Omental fat pad (tissue), 4 donors: ENCODE measurements around the gene PLA2G2F. TPM values are rescaled to one million over a fixed set of nuclear protein-coding genes. Genes with fewer than 3 reads are reported as not detected.
"Not testable (repeated sequence)": the region's sequence is repeated elsewhere in the genome, so short reads cannot be mapped to it uniquely, and the experiment has no call there.

Experiments
- ATAC-seq: fragments of 150-250 bp; one replicate; pipeline ENCODE4 v1.9.1; 2016; ENCODE audit warnings: mild to moderate bottlenecking, moderate library complexity; ENCODE audit not compliant: low FRiP score
- DNase-seq: peaks from one replicate; pipeline ENCODE4 v3.0.0-alpha.2; 2019; ENCODE audit warnings: low spot score
- total RNA-seq, 4 donors: library from RNA; depleted of rRNA; stranded (reverse); fragments of >200 nt; gene quantifications; one replicate each; pipeline ENCODE4 v1.1.0, GENCODE V29; 2016
- TF ChIP-seq, protein P1 (sequence below), 3 donors: fragments of 450-650 bp; IDR thresholded peaks; one replicate each; pipeline ENCODE4 v1.5.1; 2016 to 2017; ENCODE audit warnings: antibody characterized with exemption in 3 of 3, mild to moderate bottlenecking in 3 of 3, moderate library complexity in 2 of 3

PLA2G2F gene
- total RNA-seq, 4 donors from 2014 or later, result not detected

DNA sequence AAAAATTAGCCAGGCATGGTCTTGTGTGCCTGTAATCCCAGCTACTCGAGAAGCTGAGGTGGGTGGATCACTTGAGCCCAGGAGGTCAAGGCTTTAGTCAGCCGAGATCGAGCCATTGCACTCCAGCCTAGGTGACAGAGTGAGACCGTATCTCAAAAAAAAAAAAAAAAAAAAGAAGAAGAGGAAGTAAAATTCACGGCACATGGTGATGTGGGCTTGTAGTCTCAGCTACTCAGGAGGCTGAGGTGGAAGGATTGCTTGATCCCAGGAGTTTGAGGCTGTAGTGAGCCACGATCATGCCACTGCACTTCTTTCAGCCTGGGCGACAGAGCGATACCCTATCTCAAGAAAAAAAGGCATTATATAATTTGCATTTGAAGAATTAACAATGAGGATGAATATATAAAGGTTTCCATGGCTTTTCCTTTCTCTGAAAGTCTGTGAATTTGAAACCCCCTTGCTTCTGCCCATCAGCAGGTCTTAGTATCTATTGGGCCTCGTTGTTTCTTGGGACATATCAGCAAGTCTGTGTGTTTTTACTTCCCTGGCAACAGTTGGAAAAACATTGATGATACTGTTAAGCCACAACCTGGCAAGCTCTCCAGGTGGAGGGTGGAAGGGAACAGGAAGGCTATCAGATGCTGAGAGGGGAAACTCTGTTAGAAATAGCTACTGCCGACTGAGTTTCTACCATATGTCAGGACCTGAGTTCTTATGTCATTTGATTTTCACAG, 15.2 kb upstream of the PLA2G2F start:
- no peak for DNase-seq

DNA sequence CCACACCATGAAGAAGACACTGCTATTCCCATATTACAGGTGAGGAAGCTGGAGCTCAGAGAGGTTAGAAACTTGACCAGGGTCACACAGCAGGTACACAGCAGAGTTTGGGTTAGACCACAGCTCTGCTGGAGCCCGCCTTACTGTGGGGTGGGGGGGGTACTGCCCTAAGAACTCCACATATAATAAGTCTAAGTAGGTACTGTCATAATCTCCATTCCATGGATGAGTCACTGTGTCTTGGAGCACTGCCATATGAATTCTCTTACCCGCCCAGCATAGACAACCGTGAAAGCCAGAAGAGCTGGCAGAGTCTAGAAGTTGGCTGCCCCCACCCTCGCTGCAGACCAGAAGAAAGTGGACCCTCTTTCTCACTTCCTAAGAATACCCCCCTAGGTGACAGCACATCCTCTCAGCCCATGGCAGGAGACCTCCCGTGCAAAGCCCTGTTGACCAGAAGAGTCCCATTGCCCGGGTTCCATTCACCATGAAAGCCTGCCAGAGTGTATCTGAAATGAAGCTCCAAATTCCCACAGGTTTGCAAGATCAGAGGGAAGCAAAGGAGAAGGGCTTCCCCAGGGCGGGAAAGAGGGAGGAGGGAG, 14.6 kb upstream of the PLA2G2F start:
- DNase-seq (peak; percentile 53), ATAC-seq (peak; percentile 90)
- TF ChIP-seq, protein P1, sequence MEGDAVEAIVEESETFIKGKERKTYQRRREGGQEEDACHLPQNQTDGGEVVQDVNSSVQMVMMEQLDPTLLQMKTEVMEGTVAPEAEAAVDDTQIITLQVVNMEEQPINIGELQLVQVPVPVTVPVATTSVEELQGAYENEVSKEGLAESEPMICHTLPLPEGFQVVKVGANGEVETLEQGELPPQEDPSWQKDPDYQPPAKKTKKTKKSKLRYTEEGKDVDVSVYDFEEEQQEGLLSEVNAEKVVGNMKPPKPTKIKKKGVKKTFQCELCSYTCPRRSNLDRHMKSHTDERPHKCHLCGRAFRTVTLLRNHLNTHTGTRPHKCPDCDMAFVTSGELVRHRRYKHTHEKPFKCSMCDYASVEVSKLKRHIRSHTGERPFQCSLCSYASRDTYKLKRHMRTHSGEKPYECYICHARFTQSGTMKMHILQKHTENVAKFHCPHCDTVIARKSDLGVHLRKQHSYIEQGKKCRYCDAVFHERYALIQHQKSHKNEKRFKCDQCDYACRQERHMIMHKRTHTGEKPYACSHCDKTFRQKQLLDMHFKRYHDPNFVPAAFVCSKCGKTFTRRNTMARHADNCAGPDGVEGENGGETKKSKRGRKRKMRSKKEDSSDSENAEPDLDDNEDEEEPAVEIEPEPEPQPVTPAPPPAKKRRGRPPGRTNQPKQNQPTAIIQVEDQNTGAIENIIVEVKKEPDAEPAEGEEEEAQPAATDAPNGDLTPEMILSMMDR (IDR thresholded peaks at IDR 0.05), result no peak

More for the DNA sequence above, 15.2 kb upstream of the PLA2G2F start:
- TF ChIP-seq, protein P1 (IDR thresholded peaks at IDR 0.05), result no peak
- ATAC-seq, result no peak

DNA sequence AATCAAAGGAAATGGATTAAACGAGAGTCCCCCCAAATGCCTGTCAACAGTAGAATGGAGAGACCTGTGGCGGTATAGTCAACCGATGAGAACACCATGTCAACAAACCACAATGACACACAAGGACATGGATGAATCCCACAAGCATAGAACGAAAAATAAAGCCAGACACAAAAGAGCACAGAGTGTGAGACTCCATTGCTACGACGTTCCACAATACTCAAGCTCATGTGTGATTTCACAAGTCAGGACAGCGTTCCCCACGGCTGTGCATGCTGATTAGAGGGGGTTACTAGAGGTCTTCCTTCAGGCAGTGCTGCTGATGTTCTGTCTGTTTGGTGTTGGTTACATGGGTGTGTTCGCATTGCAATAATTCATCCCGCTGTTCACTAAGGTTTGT, 14.0 kb upstream of the PLA2G2F start:
- DNase-seq, result no peak
- TF ChIP-seq, protein P1 (IDR thresholded peaks at IDR 0.05), result no peak
- ATAC-seq, result peak; percentile 26

DNA sequence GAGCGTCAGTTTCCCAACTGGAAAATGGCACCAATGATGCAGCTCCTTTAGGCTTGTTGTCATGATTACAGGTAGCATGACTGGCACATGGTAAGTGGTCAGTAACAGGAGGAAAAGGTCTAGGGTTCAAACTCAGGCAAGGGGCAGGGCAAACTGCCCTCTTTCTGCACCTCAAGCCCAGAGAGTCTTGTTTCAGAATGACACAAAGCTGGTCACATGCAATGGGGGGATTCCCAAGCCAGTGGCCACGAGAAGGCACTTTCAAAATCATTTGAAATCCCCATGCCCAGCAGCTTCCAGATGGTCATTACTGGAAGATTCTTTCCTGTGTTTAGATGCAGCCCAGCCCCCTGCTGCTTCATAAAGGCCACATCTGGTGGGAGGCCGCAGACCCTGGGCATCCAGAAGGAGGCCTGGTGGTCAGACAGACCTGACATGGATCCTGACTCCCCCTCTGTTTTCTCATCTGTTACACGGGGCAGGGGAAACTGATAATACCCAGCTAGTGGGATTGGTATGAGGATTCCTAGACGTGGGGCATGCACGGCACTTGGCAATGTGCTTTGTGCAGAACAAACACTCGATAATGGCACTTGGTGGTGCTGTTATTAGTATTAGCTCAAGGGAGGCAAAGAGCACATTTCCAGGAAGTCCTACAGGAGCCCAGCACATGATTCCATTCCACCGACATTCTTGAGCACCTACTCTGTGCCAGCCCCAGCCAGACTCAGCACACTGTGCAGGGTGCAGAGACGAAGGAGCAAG, 12.9 kb upstream of the PLA2G2F start:
- DNase-seq, result no peak
- ATAC-seq, result no peak
- TF ChIP-seq, protein P1 (IDR thresholded peaks at IDR 0.05), result no peak

DNA sequence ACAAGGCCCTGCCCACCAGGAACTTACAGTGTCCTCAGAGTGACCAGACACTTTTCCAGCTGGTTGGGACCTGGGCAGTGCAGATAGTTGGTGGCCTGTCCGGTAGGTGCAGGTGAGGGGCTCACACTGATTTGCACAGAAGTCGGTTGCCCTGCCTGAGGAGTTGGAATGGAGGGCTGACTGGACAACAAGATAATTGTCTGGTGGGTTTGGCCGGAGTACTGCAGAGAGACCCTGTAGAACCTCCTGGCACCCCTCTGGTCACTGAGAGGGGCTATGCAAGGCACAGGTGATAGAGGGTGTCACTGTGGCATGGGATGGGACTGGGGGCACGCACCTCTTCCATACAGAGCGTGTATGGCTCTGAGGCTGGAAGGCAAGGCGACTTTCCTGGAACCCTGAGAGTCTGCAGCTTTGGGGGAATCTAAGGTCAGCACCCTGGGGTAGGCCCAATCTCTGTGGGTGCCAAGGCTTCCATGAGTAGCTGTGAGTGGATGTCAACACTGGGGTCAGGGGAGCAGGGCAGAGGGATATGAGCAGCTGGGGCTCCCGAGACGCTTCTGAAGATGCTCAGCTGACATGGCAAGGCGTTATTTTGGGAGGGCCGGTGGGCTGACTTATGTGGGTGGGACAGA, 12.2 kb upstream of the PLA2G2F start:
- no peak for ATAC-seq
- DNase-seq, result no peak
- TF ChIP-seq, protein P1 (IDR thresholded peaks at IDR 0.05), result no peak

DNA sequence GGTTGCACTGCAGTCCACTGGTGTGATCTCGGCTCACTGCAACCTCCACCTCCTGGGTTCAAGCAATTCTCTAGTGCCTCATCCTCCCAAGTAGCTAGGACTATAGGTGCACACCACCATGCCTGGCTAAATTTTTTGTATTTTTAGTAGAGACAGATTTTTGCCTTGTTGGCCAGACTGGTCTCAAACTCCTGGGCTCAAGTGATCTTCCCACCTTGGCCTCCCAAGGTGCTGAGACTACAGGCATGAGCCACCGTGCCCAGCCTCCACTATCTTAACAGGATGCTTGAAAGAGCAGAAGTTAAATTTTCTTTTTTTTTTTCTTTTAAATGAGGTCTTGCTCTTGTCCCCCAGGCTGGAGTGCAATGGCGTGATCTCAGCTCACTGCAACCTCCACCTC, 8.6 kb upstream of the PLA2G2F start:
- not testable (repeated sequence) for DNase-seq, ATAC-seq

DNA sequence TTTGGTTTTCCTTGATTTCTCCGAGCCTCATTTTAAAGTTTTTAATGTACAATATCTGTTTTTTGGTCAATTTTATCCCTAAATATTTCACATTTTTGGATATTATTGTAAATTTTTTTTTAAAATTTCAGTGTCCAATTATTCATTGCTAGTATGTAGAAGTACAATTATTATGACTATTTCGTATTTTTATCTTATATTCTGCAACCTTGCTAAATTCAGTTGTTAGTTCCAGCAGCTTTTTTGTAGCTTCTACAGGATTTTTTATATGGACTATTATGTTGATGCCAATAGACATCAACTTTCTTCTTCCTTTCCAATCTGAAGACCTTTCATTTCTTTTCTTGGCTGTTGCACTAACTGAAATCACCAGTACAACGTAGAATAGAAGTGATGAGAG, 4.1 kb upstream of the PLA2G2F start:
- no peak for DNase-seq
- ATAC-seq, result no peak
- TF ChIP-seq, protein P1 (IDR thresholded peaks at IDR 0.05), result no peak
